ENCODE data around the gene ACOXL. TPM values are rescaled to one million over a fixed set of nuclear protein-coding genes. Genes with fewer than 3 reads are reported as not detected.

The ACOXL gene
- total RNA-seq, 3 donors from 2014 or later (not counting 1 experiment from before 2014, with no cell fraction given): not detected

- peaks cover 4% of the 10 kb centered on the region for H3K4me1 ChIP-seq (ENCODE audit: control insufficient read depth, insufficient read depth, low read length)
- Mint-ChIP-seq H3K36me3 (no peaks in the 10 kb centered on the region), H3K9me3 (no peaks in the 10 kb centered on the region), H3K27me3 (ENCODE audit: low read depth in 2 of 2) (peaks cover 15 to 19% of the 10 kb centered on the region in 2 donors), H3K4me3 (no peak overlapping the region), H3K4me1 (no peaks in the 10 kb centered on the region), H3K27ac (no peak overlapping the region)
- ATAC-seq: no peak
- intact Hi-C loops (cut with micrococcal nuclease): no loop called here
- no peak overlapping the region for H3K4me3 ChIP-seq (ENCODE audit: low read length)
- TF ChIP-seq CTCF (IDR thresholded peaks at IDR 0.05): no peak
- H3K27ac ChIP-seq (ENCODE audit: low read length): no peak overlapping the region
- H3K27me3 ChIP-seq (ENCODE audit: control insufficient read depth, insufficient read depth, low read length): no peaks in the 10 kb centered on the region
- no peaks in the 10 kb centered on the region for H3K36me3 ChIP-seq (ENCODE audit: control insufficient read depth, insufficient read depth, low read length)
- 91% methylated on average over 6 of the region's 6 CpGs for WGBS (ENCODE audit: insufficient coverage)
- H3K9me3 ChIP-seq (ENCODE audit: control insufficient read depth, insufficient read depth, low read length): no peaks in the 10 kb centered on the region
- no peak for DNase-seq
Measured at GRCh38 chr2:110773401-110773921, 41.1 kb downstream of the ACOXL start.

- Mint-ChIP-seq H3K36me3 (no peaks in the 10 kb centered on the region), H3K9me3 (no peaks in the 10 kb centered on the region), H3K27me3 (ENCODE audit: low read depth in 2 of 2) (peaks cover 26 to 27% of the 10 kb centered on the region in 2 donors), H3K4me3 (no peak overlapping the region), H3K27ac (no peak overlapping the region), H3K4me1 (no peaks in the 10 kb centered on the region)
- Histone ChIP-seq H3K27ac (ENCODE audit: low read length) (no peak overlapping the region), H3K4me3 (ENCODE audit: low read length) (no peak overlapping the region), H3K27me3 (ENCODE audit: control insufficient read depth, insufficient read depth, low read length) (no peaks in the 10 kb centered on the region), H3K36me3 (ENCODE audit: control insufficient read depth, insufficient read depth, low read length) (no peaks in the 10 kb centered on the region), H3K9me3 (ENCODE audit: control insufficient read depth, insufficient read depth, low read length) (no peaks in the 10 kb centered on the region), H3K4me1 (ENCODE audit: control insufficient read depth, insufficient read depth, low read length) (peaks cover 4% of the 10 kb centered on the region)
- DNase-seq (no peak), ATAC-seq (no peak)
- WGBS (ENCODE audit: insufficient coverage): 80% methylated on average over 1 of the region's 2 CpGs
- TF ChIP-seq CTCF (IDR thresholded peaks at IDR 0.05): no peak
- intact Hi-C loops (cut with micrococcal nuclease): no loop called here
Measured at GRCh38 chr2:110774701-110775100, 42.3 kb downstream of the ACOXL start.

- intact Hi-C loops (cut with micrococcal nuclease): no loop called here
- no peak overlapping the region for H3K4me3 ChIP-seq (ENCODE audit: low read length)
- Mint-ChIP-seq H3K4me3 (no peak overlapping the region), H3K36me3 (no peaks in the 10 kb centered on the region), H3K9me3 (no peaks in the 10 kb centered on the region), H3K27me3 (ENCODE audit: low read depth in 2 of 2) (peaks cover 36 to 45% of the 10 kb centered on the region in 2 donors), H3K27ac (no peak overlapping the region), H3K4me1 (no peaks in the 10 kb centered on the region)
- WGBS (ENCODE audit: insufficient coverage): 65% methylated on average over 11 of the region's 12 CpGs
- H3K27me3 ChIP-seq (ENCODE audit: control insufficient read depth, insufficient read depth, low read length): no peaks in the 10 kb centered on the region
- no peak for ATAC-seq
- no peak overlapping the region for H3K27ac ChIP-seq (ENCODE audit: low read length)
- no peak for TF ChIP-seq CTCF (IDR thresholded peaks at IDR 0.05)
- no peaks in the 10 kb centered on the region for H3K9me3 ChIP-seq (ENCODE audit: control insufficient read depth, insufficient read depth, low read length)
- no peak for DNase-seq
- no peaks in the 10 kb centered on the region for H3K36me3 ChIP-seq (ENCODE audit: control insufficient read depth, insufficient read depth, low read length)
- H3K4me1 ChIP-seq (ENCODE audit: control insufficient read depth, insufficient read depth, low read length): peaks cover 4% of the 10 kb centered on the region
Measured at GRCh38 chr2:110777531-110778311, 45.3 kb downstream of the ACOXL start.

Measured in natural killer cell (primary cell).